ENCODE results near the gene TTC36.
"Not testable (repeated sequence)": the region's sequence is repeated elsewhere in the genome, so short reads cannot be mapped to it uniquely, and the experiment has no call there.

The TTC36 gene

GRCh38 chr11:118544010-118544646, 16.9 kb downstream of the TTC36 start:
- no peak for TF ChIP-seq POLR2A (IDR thresholded peaks at IDR 0.05; ENCODE audit: low read depth, low read length)
- FAIRE-seq, result no peak
- no peak for DNase-seq (ENCODE audit: insufficient read length, low spot score)

DNA sequence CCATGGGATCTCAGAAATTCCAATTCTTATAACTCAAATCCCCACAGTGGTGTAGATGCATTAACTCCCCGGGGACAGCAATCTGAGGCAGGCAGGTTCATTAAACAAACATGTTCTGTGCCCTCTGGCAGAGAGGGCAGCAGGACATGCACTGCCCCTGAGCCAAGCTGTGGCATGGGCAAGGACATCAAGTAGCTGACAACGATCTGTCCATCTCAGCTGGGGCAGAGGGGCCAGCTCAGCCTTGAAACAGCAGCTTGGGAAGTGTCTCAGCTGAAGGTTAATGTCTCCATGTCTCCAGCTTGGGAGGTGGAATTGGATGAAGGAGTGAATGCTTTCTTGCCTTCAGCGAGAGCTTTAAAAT, 17.4 kb downstream of the TTC36 start:
- no peak for FAIRE-seq

DNA sequence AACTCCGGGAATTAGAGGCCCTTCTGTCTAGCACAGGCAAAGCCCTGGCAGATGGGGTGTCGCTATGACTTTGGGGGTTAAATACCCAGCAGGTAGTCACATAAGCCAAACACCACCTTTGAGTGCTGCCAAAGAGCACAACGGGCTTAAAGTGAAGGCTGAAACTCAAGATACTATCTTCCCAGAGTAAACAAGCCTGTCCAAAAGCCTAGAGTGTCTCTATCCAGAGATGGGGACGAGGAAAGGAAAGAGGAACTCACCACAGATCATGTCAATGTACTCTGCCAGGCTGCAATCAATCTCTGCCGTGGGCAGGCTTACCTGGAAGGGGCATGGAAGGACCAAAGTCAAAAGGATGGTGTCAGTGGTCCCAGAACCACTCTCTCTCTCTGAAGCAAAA, 18.3 kb downstream of the TTC36 start:
- no peak for FAIRE-seq
- TF ChIP-seq POLR2A (IDR thresholded peaks at IDR 0.05; ENCODE audit: low read depth, low read length), result no peak
- DNase-seq (ENCODE audit: insufficient read length, low spot score), result no peak

More for the DNA sequence above, 17.4 kb downstream of the TTC36 start:
- no peak for TF ChIP-seq POLR2A (IDR thresholded peaks at IDR 0.05; ENCODE audit: low read depth, low read length)
- no peak for DNase-seq (ENCODE audit: insufficient read length, low spot score)

DNA sequence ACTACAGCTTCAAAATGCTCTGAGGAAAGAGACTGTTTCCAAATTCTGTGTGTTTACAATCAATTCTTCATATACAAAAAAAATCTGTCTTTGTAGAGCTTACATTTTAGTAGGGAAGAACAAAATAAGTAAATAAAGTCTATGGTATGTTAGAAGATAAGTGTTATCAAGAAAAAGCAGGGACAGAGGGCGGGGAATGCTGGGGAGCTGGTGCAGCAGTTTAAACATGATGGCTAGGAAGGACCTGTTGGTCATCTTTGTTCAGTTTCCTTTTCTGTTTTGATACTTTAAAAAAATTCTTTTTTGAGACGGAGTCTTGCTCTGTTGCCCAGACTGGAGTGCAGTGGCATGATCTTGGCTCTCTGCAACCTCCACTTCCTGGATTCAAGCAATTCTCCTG, 19.9 kb downstream of the TTC36 start:
- TF ChIP-seq POLR2A (IDR thresholded peaks at IDR 0.05; ENCODE audit: low read depth, low read length), result no peak
- DNase-seq (ENCODE audit: insufficient read length, low spot score), result no peak
- FAIRE-seq, result no peak

- DNase-seq (ENCODE audit: insufficient read length, low spot score) (no peak), FAIRE-seq (no peak)
- no peak for TF ChIP-seq POLR2A (IDR thresholded peaks at IDR 0.05; ENCODE audit: low read depth, low read length)
These were observed 25.1 kb downstream of the TTC36 start for GRCh38 chr11:118552341-118552740.

- no peak for TF ChIP-seq POLR2A (IDR thresholded peaks at IDR 0.05; ENCODE audit: low read depth, low read length)
- DNase-seq (ENCODE audit: insufficient read length, low spot score) (no peak), FAIRE-seq (no peak)
These were observed 33.5 kb downstream of the TTC36 start for GRCh38 chr11:118560806-118561205.

DNA sequence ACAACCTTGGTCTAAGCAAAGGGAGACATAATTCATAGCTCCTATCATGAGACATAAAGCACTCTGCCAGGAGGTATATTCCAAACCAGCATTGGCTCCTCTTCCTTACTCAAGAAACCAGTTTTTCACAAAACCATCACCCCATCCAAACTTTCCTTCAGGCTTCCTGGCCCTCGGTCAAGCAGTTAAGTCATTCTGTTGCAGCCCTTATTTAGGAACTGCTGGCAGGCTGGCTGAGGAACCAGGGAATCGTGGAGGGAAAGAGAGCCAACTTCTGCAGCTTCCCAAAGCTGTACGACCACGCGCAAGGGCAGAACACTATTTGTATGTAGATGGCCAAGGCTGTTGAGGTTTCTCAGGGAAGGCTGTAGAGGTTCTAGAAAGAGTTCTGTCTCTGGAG, 37.8 kb downstream of the TTC36 start:
- TF ChIP-seq POLR2A (IDR thresholded peaks at IDR 0.05; ENCODE audit: low read depth, low read length), result no peak
- DNase-seq (ENCODE audit: insufficient read length, low spot score) (no peak), FAIRE-seq (no peak)

DNA sequence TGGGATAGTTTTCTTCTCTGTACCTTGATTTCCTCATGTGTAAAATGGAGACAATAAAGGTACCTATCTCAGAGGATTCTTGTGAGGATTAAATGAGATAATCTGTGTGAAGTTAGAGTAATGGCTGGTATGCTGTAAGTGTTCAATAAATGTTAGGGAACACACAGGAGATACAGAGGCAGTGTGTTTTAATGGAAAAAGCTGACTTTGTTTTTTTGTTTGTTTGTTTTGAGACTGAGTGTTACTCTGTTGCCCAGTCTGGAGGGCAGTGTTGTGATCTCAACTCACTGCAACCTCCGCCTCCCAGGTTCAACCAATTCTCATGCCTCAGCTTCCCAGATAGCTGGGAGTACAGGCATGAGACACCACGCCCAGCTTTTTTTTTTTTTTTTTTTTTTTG, 42.4 kb downstream of the TTC36 start:
- no peak for DNase-seq (ENCODE audit: insufficient read length, low spot score)
- no peak for TF ChIP-seq POLR2A (IDR thresholded peaks at IDR 0.05; ENCODE audit: low read depth, low read length)
- no peak for FAIRE-seq

DNA sequence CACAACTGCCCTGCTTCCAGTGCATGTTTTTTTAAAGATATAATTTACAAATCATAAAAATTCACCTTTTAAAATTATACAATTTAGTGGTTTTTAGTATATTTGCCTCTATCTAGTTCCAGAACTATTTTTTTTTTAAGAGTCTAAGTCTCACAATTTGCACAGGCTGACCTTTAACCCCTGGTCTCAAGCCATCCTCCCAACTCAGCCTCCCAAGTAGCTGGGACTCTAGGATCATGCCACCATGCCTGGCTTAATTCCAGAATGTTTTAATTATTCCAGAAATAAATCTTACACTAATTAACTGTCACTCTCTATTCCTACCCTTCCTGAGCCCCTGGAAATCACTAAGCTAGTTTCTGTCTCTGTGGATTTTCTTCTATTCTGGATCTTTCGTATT, 43.5 kb downstream of the TTC36 start:
- no peak for DNase-seq (ENCODE audit: insufficient read length, low spot score)
- TF ChIP-seq POLR2A (IDR thresholded peaks at IDR 0.05; ENCODE audit: low read depth, low read length), result no peak
- FAIRE-seq, result no peak

- not testable (repeated sequence) for DNase-seq (ENCODE audit: insufficient read length, low spot score); FAIRE-seq
These were observed 44.4 kb downstream of the TTC36 start for GRCh38 chr11:118571701-118572060.

GRCh38 chr11:118572061-118572980, 45.0 kb downstream of the TTC36 start, which contains the start of gene ARCN1:
Gene ARCN1 (plus strand): TSS chr11:118572409. CDS start chr11:118572548, 139 bp downstream.
- DNase-seq (ENCODE audit: insufficient read length, low spot score) (peak; percentile 42), FAIRE-seq (no peak)
- TF ChIP-seq POLR2A (IDR thresholded peaks at IDR 0.05; ENCODE audit: low read depth, low read length), result peak; percentile 59

DNA sequence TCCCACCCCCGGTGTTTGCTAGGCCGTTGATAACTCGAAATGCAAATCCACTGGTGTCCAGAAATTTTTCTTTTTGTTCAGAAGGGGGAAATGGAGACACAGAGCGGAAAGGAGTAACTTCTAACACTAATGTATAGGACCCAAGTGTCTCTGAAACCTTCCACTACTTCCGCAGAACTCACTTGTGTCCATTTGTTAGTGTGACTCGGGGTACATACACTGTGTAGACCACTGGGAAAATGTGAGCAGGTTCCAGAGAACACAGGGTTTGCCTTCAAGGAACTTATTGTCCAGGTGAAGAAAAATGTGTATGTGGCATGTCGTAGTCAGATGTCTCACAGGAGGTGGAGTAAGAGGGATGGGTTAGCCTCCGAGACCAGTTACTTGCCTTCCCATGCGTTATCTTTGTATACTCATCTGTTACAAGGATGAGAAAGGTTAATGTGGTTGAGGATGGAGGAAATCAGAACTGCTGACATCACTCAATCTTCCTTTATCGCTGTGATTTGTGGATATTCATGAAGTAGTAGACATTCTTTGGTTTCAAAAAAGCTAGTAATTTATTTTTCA, 45.8 kb downstream of the TTC36 start:
- TF ChIP-seq POLR2A (IDR thresholded peaks at IDR 0.05; ENCODE audit: low read depth, low read length), result no peak
- peak; percentile 45 for FAIRE-seq
- DNase-seq (ENCODE audit: insufficient read length, low spot score), result no peak

- no peak for TF ChIP-seq POLR2A (IDR thresholded peaks at IDR 0.05; ENCODE audit: low read depth, low read length)
- FAIRE-seq (no peak), DNase-seq (ENCODE audit: insufficient read length, low spot score) (no peak)
These were observed 47.4 kb downstream of the TTC36 start for GRCh38 chr11:118574636-118575035.

GRCh38 chr11:118577995-118578394, 50.7 kb downstream of the TTC36 start:
- DNase-seq (ENCODE audit: insufficient read length, low spot score); FAIRE-seq: not testable (repeated sequence)
